Measurements from ENCODE around the gene STT3B.

Gene STT3B

GRCh38 chr3:31550452-31551251, 17.9 kb downstream of the STT3B start:
- FAIRE-seq (peak; percentile 66), DNase-seq (ENCODE audit: low spot score) (no peak)

GRCh38 chr3:31551646-31552045, 18.9 kb downstream of the STT3B start:
- FAIRE-seq (no peak), DNase-seq (ENCODE audit: low spot score) (no peak)

GRCh38 chr3:31552103-31552502, 19.4 kb downstream of the STT3B start:
- DNase-seq (ENCODE audit: low spot score) (no peak), FAIRE-seq (no peak)

GRCh38 chr3:31553258-31553657, 20.5 kb downstream of the STT3B start:
- DNase-seq (ENCODE audit: low spot score) = no peak
- no peak for FAIRE-seq

GRCh38 chr3:31555204-31555603, 22.5 kb downstream of the STT3B start:
- DNase-seq (ENCODE audit: low spot score) (no peak), FAIRE-seq (no peak)

- DNase-seq (ENCODE audit: low spot score) (no peak), FAIRE-seq (no peak)
Measured at GRCh38 chr3:31559872-31560534, 27.3 kb downstream of the STT3B start.

GRCh38 chr3:31561891-31562290, 29.2 kb downstream of the STT3B start:
- FAIRE-seq (no peak), DNase-seq (ENCODE audit: low spot score) (no peak)

- no peak for DNase-seq (ENCODE audit: low spot score)
- no peak for FAIRE-seq
Measured at GRCh38 chr3:31562525-31562924, 29.8 kb downstream of the STT3B start.

GRCh38 chr3:31565288-31565687, 32.6 kb downstream of the STT3B start:
- DNase-seq (ENCODE audit: low spot score) (no peak), FAIRE-seq (no peak)

- DNase-seq (ENCODE audit: low spot score) (no peak), FAIRE-seq (no peak)
Measured at GRCh38 chr3:31567036-31567435, 34.3 kb downstream of the STT3B start.

GRCh38 chr3:31568649-31569048, 35.9 kb downstream of the STT3B start:
- DNase-seq (ENCODE audit: low spot score) (no peak), FAIRE-seq (no peak)

GRCh38 chr3:31571325-31571724, 38.6 kb downstream of the STT3B start:
- FAIRE-seq = no peak
- DNase-seq (ENCODE audit: low spot score) = no peak

- FAIRE-seq (no peak), DNase-seq (ENCODE audit: low spot score) (no peak)
Measured at GRCh38 chr3:31572236-31573004, 39.7 kb downstream of the STT3B start.

- DNase-seq (ENCODE audit: low spot score) (no peak), FAIRE-seq (no peak)
Measured at GRCh38 chr3:31573036-31573779, 40.5 kb downstream of the STT3B start.

GRCh38 chr3:31575448-31575847, 42.7 kb downstream of the STT3B start:
- FAIRE-seq = no peak

GRCh38 chr3:31576521-31576920, 43.8 kb downstream of the STT3B start:
- DNase-seq (ENCODE audit: low spot score) (no peak), FAIRE-seq (no peak)

More at GRCh38 chr3:31575448-31575847, 42.7 kb downstream of the STT3B start:
- DNase-seq (ENCODE audit: low spot score) = no peak

- no peak for FAIRE-seq
- DNase-seq (ENCODE audit: low spot score) = no peak
Measured at GRCh38 chr3:31577232-31577631, 44.5 kb downstream of the STT3B start.

- FAIRE-seq (no peak), DNase-seq (ENCODE audit: low spot score) (no peak)
Measured at GRCh38 chr3:31579828-31580227, 47.1 kb downstream of the STT3B start.

- no peak for FAIRE-seq
Measured at GRCh38 chr3:31580645-31581044, 47.9 kb downstream of the STT3B start.

GRCh38 chr3:31581660-31582059, 48.9 kb downstream of the STT3B start:
- no peak for DNase-seq (ENCODE audit: low spot score)
- FAIRE-seq = no peak

More at GRCh38 chr3:31580645-31581044, 47.9 kb downstream of the STT3B start:
- DNase-seq (ENCODE audit: low spot score) = no peak

- DNase-seq (ENCODE audit: low spot score) = no peak
- no peak for FAIRE-seq
Measured at GRCh38 chr3:31589228-31589627, 56.5 kb downstream of the STT3B start.

All from RCC 7860 (cell line).